GM19023 (cell line): ENCODE results near the gene LIFR.

ENCODE experiments used
- ATAC-seq: cut with Tn5 transposase; IDR thresholded peaks from one replicate; pipeline ENCODE4 v1.9.1; 2021; ENCODE audit warnings: mild to moderate bottlenecking, moderate library complexity; ENCODE audit not compliant: unreplicated experiment

Gene LIFR

GRCh38 chr5:38551030-38552017 is 5.1 kb downstream of the LIFR start:
- ATAC-seq: no peak

GRCh38 chr5:38548064-38548759 is 8.2 kb downstream of the LIFR start:
- ATAC-seq: no peak

- no peak for ATAC-seq
Measured at GRCh38 chr5:38547257-38547656, 9.2 kb downstream of the LIFR start.

GRCh38 chr5:38546691-38547146 is 9.7 kb downstream of the LIFR start:
- no peak for ATAC-seq

- no peak for ATAC-seq
Measured at GRCh38 chr5:38543886-38544285, 12.6 kb downstream of the LIFR start.

- no peak for ATAC-seq
Measured at GRCh38 chr5:38543074-38543473, 13.4 kb downstream of the LIFR start.

- ATAC-seq: no peak
Measured at GRCh38 chr5:38541174-38541725, 15.2 kb downstream of the LIFR start.

GRCh38 chr5:38540314-38540713 is 16.1 kb downstream of the LIFR start:
- ATAC-seq: no peak

GRCh38 chr5:38538161-38538560 is 18.3 kb downstream of the LIFR start:
- ATAC-seq: no peak

- ATAC-seq: no peak
Measured at GRCh38 chr5:38537505-38537904, 18.9 kb downstream of the LIFR start.

- no peak for ATAC-seq
Measured at GRCh38 chr5:38536968-38537367, 19.5 kb downstream of the LIFR start.

- no peak for ATAC-seq
Measured at GRCh38 chr5:38535845-38536244, 20.6 kb downstream of the LIFR start.

- ATAC-seq: no peak
Measured at GRCh38 chr5:38535248-38535750, 21.1 kb downstream of the LIFR start.

- ATAC-seq: no peak
Measured at GRCh38 chr5:38534156-38534453, 22.3 kb downstream of the LIFR start.

- ATAC-seq: no peak
Measured at GRCh38 chr5:38533286-38534155, 22.9 kb downstream of the LIFR start.

- ATAC-seq: no peak
Measured at GRCh38 chr5:38532165-38532669, 24.2 kb downstream of the LIFR start.

- no peak for ATAC-seq
Measured at GRCh38 chr5:38531518-38531917, 24.9 kb downstream of the LIFR start.

GRCh38 chr5:38529955-38530646 is 26.3 kb downstream of the LIFR start:
- ATAC-seq: no peak

- ATAC-seq: no peak
Measured at GRCh38 chr5:38528162-38528703, 28.2 kb downstream of the LIFR start.

- no peak for ATAC-seq
Measured at GRCh38 chr5:38527475-38527874, 29.0 kb downstream of the LIFR start.
